Uterus (tissue), 2 donors: ENCODE measurements around the gene ROS1.

Experiments used
- CTCF ChIP-seq, 4 experiments: fragments of 200-600 bp in 2 of 4; fragments of 450-650 bp in 2 of 4; sonication (generic) in 2 of 4; IDR thresholded peaks; one replicate each; pipeline ENCODE4 v1.5.1; 2016 to 2019; ENCODE audit warnings: antibody characterized with exemption in 4 of 4, mild to moderate bottlenecking in 2 of 4, moderate library complexity in 1 of 4
- POLR2A ChIP-seq, 2 donors: fragments of 450-650 bp; IDR thresholded peaks; one replicate each; pipeline ENCODE4 v1.6.1; 2016; ENCODE audit warnings: antibody characterized with exemption in 2 of 2, mild to moderate bottlenecking in 1 of 2, moderate library complexity in 1 of 2

DNA sequence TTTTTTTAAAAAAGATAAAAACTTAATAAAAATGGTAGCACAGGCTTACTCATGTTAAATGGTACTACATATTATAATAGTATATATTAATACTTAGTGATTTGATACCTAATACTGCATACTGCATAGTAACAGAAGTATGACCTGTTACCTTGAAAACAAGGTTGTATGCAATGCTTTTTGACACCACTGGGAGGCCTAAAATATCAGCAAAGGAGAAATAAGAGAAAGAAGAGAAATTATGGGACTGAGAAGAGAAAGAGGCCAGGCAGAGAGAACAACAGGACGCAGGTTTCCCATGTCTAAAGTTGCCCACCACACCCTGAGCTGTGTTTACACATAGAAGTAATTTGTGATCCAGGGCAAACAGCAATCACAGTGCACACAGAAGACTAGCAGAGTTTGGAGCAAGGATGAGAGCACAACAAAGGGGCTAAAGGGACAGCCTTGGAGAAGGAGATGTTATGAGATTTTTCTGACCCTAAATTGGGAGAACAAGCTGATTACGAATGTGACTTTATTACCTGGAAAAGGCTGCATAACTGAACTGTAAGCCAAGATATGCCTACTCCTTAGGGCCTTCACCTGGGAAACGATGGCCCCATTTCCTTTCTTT lies 73.2 kb downstream of the ROS1 start:
- no peak for TF ChIP-seq CTCF (IDR thresholded peaks at IDR 0.05)
- no peak for TF ChIP-seq POLR2A (IDR thresholded peaks at IDR 0.05)
